Dendritic cell treated with granulocyte-macrophage colony-stimulating factor and Interleukin-4, amounts not matched to agents 40 ng/mL and 50 ng/mL, for 4 days (primary cell): ENCODE data around the gene ANAPC5.
"Not testable (repeated sequence)": the region's sequence is repeated elsewhere in the genome, so short reads cannot be mapped to it uniquely, and the experiment has no call there.

Experiments
- H3K27ac Mint-ChIP-seq: one replicate; pipeline ENCODE4 v1.8.0; 2022; ENCODE audit warnings: mild to moderate bottlenecking, mixed read lengths
- H3K27me3 Mint-ChIP-seq: one replicate; pipeline ENCODE4 v1.8.0; 2022; ENCODE audit warnings: mild to moderate bottlenecking, mixed read lengths
- H3K36me3 Mint-ChIP-seq: one replicate; pipeline ENCODE4 v1.8.0; 2022; ENCODE audit warnings: low read depth, mixed read lengths
- H3K4me1 Mint-ChIP-seq: one replicate; pipeline ENCODE4 v1.8.0; 2022; ENCODE audit warnings: low read depth, mixed read lengths
- H3K4me3 Mint-ChIP-seq: one replicate; pipeline ENCODE4 v1.8.0; 2022; ENCODE audit warnings: mild to moderate bottlenecking, moderate library complexity, mixed read lengths
- H3K9me3 Mint-ChIP-seq: one replicate; pipeline ENCODE4 v1.8.0; 2022; ENCODE audit warnings: mixed read lengths
- intact Hi-C: fragments of 100-400 bp; cut with micrococcal nuclease; formaldehyde crosslinking; loops from one replicate; pipeline ENCODE4 v1.15.0; 2022

The ANAPC5 gene

GRCh38 chr12:121351820-121352681, at the start of gene ANAPC5:
Gene ANAPC5 (minus strand): TSS chr12:121352411. CDS start chr12:121352340, 71 bp downstream.
- Mint-ChIP-seq H3K9me3 (no peaks in the 10 kb centered on the region), H3K27ac (peak within 1 kb of the TSS; percentile 98), H3K4me1 (peaks cover 19% of the 10 kb centered on the region), H3K27me3 (peaks cover under 1% of the 10 kb centered on the region), H3K36me3 (peaks cover 15% of the 10 kb centered on the region), H3K4me3 (peak within 1 kb of the TSS; percentile 91)
- intact Hi-C loops, result loop anchor here (1.0 kb wide), 2 partner anchors 48 to 98 kb away; partner anchors contain the start of gene RNF34

- peak overlapping the region; percentile 89 for H3K27ac Mint-ChIP-seq
- H3K9me3 Mint-ChIP-seq, result no peaks in the 10 kb centered on the region
- peak overlapping the region; percentile 96 for H3K4me3 Mint-ChIP-seq
- H3K27me3 Mint-ChIP-seq, result no peaks in the 10 kb centered on the region
- peaks cover 37% of the 10 kb centered on the region for H3K36me3 Mint-ChIP-seq
- H3K4me1 Mint-ChIP-seq, result peaks cover 23% of the 10 kb centered on the region
- intact Hi-C loops, result loop anchor here (1.0 kb wide), 1 partner anchor 48 kb away; the partner anchor contains the start of gene ANAPC5
These were observed 48.3 kb upstream of the ANAPC5 start for GRCh38 chr12:121400332-121401139.

GRCh38 chr12:121399391-121400331, 47.5 kb upstream of the ANAPC5 start, which contains the start of gene RNF34:
Gene RNF34 (plus strand): TSS chr12:121400118. CDS start chr12:121400213, 95 bp downstream.
- H3K4me1 Mint-ChIP-seq, result peaks cover 23% of the 10 kb centered on the region
- intact Hi-C loops, result loop anchor here (1.0 kb wide), 1 partner anchor 47 kb away; the partner anchor contains the start of gene ANAPC5
- H3K27ac Mint-ChIP-seq, result peak within 1 kb of the TSS; percentile 89
- H3K4me3 Mint-ChIP-seq, result peak within 1 kb of the TSS; percentile 96
- H3K27me3 Mint-ChIP-seq, result no peaks in the 10 kb centered on the region
- H3K36me3 Mint-ChIP-seq, result peaks cover 28% of the 10 kb centered on the region
- H3K9me3 Mint-ChIP-seq, result no peaks in the 10 kb centered on the region

GRCh38 chr12:121398355-121398754, 46.1 kb upstream of the ANAPC5 start:
- Mint-ChIP-seq H3K9me3 (no peaks in the 10 kb centered on the region), H3K4me1 (peaks cover 23% of the 10 kb centered on the region), H3K36me3 (peaks cover 19% of the 10 kb centered on the region), H3K27me3 (no peaks in the 10 kb centered on the region), H3K27ac (no peak overlapping the region), H3K4me3 (no peak overlapping the region)
- intact Hi-C loops, result no loop called here

GRCh38 chr12:121397521-121397920, 45.3 kb upstream of the ANAPC5 start:
- H3K27me3 Mint-ChIP-seq, result no peaks in the 10 kb centered on the region
- H3K36me3 Mint-ChIP-seq, result peaks cover 19% of the 10 kb centered on the region
- peaks cover 21% of the 10 kb centered on the region for H3K4me1 Mint-ChIP-seq
- intact Hi-C loops, result no loop called here
- no peak overlapping the region for H3K27ac Mint-ChIP-seq
- H3K4me3 Mint-ChIP-seq, result no peak overlapping the region
- H3K9me3 Mint-ChIP-seq, result no peaks in the 10 kb centered on the region

- H3K4me3 Mint-ChIP-seq, result no peak overlapping the region
- H3K36me3 Mint-ChIP-seq, result no peaks in the 10 kb centered on the region
- intact Hi-C loops, result no loop called here
- H3K27me3 Mint-ChIP-seq, result no peaks in the 10 kb centered on the region
- no peak overlapping the region for H3K27ac Mint-ChIP-seq
- no peaks in the 10 kb centered on the region for H3K9me3 Mint-ChIP-seq
- H3K4me1 Mint-ChIP-seq, result peaks cover 21% of the 10 kb centered on the region
These were observed 40.1 kb upstream of the ANAPC5 start for GRCh38 chr12:121392325-121392716.

GRCh38 chr12:121391619-121392324, 39.6 kb upstream of the ANAPC5 start:
- Mint-ChIP-seq H3K9me3 (no peaks in the 10 kb centered on the region), H3K4me3 (peak overlapping the region; percentile 32), H3K27me3 (no peaks in the 10 kb centered on the region), H3K4me1 (peaks cover 21% of the 10 kb centered on the region), H3K27ac (peak overlapping the region; percentile 79), H3K36me3 (no peaks in the 10 kb centered on the region)
- intact Hi-C loops, result no loop called here

- intact Hi-C loops, result no loop called here
- Mint-ChIP-seq H3K27me3 (no peaks in the 10 kb centered on the region), H3K4me3 (no peak overlapping the region), H3K4me1 (peaks cover 21% of the 10 kb centered on the region), H3K27ac (no peak overlapping the region), H3K9me3 (no peaks in the 10 kb centered on the region), H3K36me3 (no peaks in the 10 kb centered on the region)
These were observed 38.6 kb upstream of the ANAPC5 start for GRCh38 chr12:121390856-121391255.

GRCh38 chr12:121388421-121388981, 36.3 kb upstream of the ANAPC5 start:
- H3K4me1 Mint-ChIP-seq, result peaks cover 21% of the 10 kb centered on the region
- H3K9me3 Mint-ChIP-seq, result no peaks in the 10 kb centered on the region
- intact Hi-C loops, result no loop called here
- no peaks in the 10 kb centered on the region for H3K36me3 Mint-ChIP-seq
- H3K27ac Mint-ChIP-seq, result peak overlapping the region; percentile 42
- no peaks in the 10 kb centered on the region for H3K27me3 Mint-ChIP-seq
- H3K4me3 Mint-ChIP-seq, result no peak overlapping the region

GRCh38 chr12:121384891-121385290, 32.7 kb upstream of the ANAPC5 start:
- intact Hi-C loops, H3K36me3 Mint-ChIP-seq, H3K27me3 Mint-ChIP-seq, H3K27ac Mint-ChIP-seq, H3K9me3 Mint-ChIP-seq, H3K4me3 Mint-ChIP-seq: not testable (repeated sequence)
- peaks cover 11% of the 10 kb centered on the region for H3K4me1 Mint-ChIP-seq

GRCh38 chr12:121383601-121384021, 31.4 kb upstream of the ANAPC5 start:
- H3K9me3 Mint-ChIP-seq, result no peaks in the 10 kb centered on the region
- no peaks in the 10 kb centered on the region for H3K36me3 Mint-ChIP-seq
- H3K4me1 Mint-ChIP-seq, result peaks cover 6% of the 10 kb centered on the region
- intact Hi-C loops, result no loop called here
- peaks cover 3% of the 10 kb centered on the region for H3K27me3 Mint-ChIP-seq
- H3K4me3 Mint-ChIP-seq, result no peak overlapping the region
- H3K27ac Mint-ChIP-seq, result no peak overlapping the region

- Mint-ChIP-seq H3K9me3 (no peaks in the 10 kb centered on the region), H3K4me1 (no peaks in the 10 kb centered on the region), H3K27me3 (peaks cover 3% of the 10 kb centered on the region), H3K27ac (no peak overlapping the region), H3K36me3 (no peaks in the 10 kb centered on the region), H3K4me3 (no peak overlapping the region)
- intact Hi-C loops, result no loop called here
These were observed 27.7 kb upstream of the ANAPC5 start for GRCh38 chr12:121379945-121380344.
